Measurements from ENCODE around the gene VAC14. TPM values are rescaled to one million over a fixed set of nuclear protein-coding genes. Genes with fewer than 3 reads are reported as not detected.
A peak's percentile ranks its signal among the peaks of the same experiment; 100 is the strongest.

Gene VAC14
- total RNA-seq, 4 donors from 2014 or later: 18.6 to 32.2 (median 25.9) TPM

- no peaks in the 10 kb centered on the region for H3K27me3 ChIP-seq
- no peak for DNase-seq
- TF ChIP-seq POLR2A (IDR thresholded peaks at IDR 0.05) (no peak), CTCF (IDR thresholded peaks at IDR 0.05) (no peak)
- WGBS, 2 donors: 77 to 94% methylated on average over 1 of the region's 1 CpG
- peaks cover 5 to 39% (median 20%) of the 10 kb centered on the region in 3 donors for H3K4me1 ChIP-seq
- no peak overlapping the region for H3K27ac ChIP-seq
- intact Hi-C loops (cut with DNase I): loop anchor here (5.0 kb wide), 1 partner anchor 95 kb away; no protein-coding TSS in a partner anchor
- no peak overlapping the region for H3K4me3 ChIP-seq
- H3K36me3 ChIP-seq: peaks cover 0 to 64% (median 7%) of the 10 kb centered on the region in 3 donors
- no peaks in the 10 kb centered on the region for H3K9me3 ChIP-seq
Measured at GRCh38 chr16:70772493-70772892, 28.5 kb downstream of the VAC14 start.

- 35 to 37% methylated on average over 13 of the region's 15 CpGs for WGBS, 2 donors
- DNase-seq: no peak
- intact Hi-C loops (cut with DNase I): loop anchor here (5.0 kb wide), 1 partner anchor 94 kb away; no protein-coding TSS in a partner anchor
Measured at GRCh38 chr16:70770626-70771552, 30.1 kb downstream of the VAC14 start.

GRCh38 chr16:70770291-70770625, 30.7 kb downstream of the VAC14 start:
- H3K27ac ChIP-seq: no peak overlapping the region
- no peaks in the 10 kb centered on the region for H3K27me3 ChIP-seq
- H3K4me1 ChIP-seq: peaks cover 5 to 41% (median 20%) of the 10 kb centered on the region in 3 donors
- WGBS, 2 donors: 93% methylated on average over 9 of the region's 9 CpGs
- H3K9me3 ChIP-seq: no peaks in the 10 kb centered on the region
- TF ChIP-seq CTCF (IDR thresholded peaks at IDR 0.05) (no peak), POLR2A (IDR thresholded peaks at IDR 0.05) (no peak)
- H3K4me3 ChIP-seq: no peak overlapping the region
- H3K36me3 ChIP-seq: peaks cover 0 to 67% (median 7%) of the 10 kb centered on the region in 3 donors
- intact Hi-C loops (cut with DNase I): loop anchor here (5.0 kb wide), 1 partner anchor 93 kb away; no protein-coding TSS in a partner anchor
- DNase-seq: no peak

More at GRCh38 chr16:70770626-70771552, 30.1 kb downstream of the VAC14 start:
- H3K27me3 ChIP-seq: no peaks in the 10 kb centered on the region
- peaks cover 0 to 66% (median 7%) of the 10 kb centered on the region in 3 donors for H3K36me3 ChIP-seq
- peak; percentile 66 to 95 (median 94) for TF ChIP-seq CTCF (IDR thresholded peaks at IDR 0.05)
- TF ChIP-seq POLR2A (IDR thresholded peaks at IDR 0.05): no peak
- no peak overlapping the region for H3K27ac ChIP-seq
- H3K4me3 ChIP-seq: no peak overlapping the region
- peaks cover 5 to 41% (median 20%) of the 10 kb centered on the region in 3 donors for H3K4me1 ChIP-seq
- H3K9me3 ChIP-seq: no peaks in the 10 kb centered on the region

GRCh38 chr16:70769761-70770160, 31.2 kb downstream of the VAC14 start:
- DNase-seq: no peak

More at GRCh38 chr16:70769761-70770160, 31.2 kb downstream of the VAC14 start:
- H3K9me3 ChIP-seq: no peaks in the 10 kb centered on the region
- H3K4me1 ChIP-seq: peaks cover 5 to 41% (median 20%) of the 10 kb centered on the region in 3 donors
- H3K4me3 ChIP-seq: no peak overlapping the region
- no peak for TF ChIP-seq POLR2A (IDR thresholded peaks at IDR 0.05)
- TF ChIP-seq CTCF (IDR thresholded peaks at IDR 0.05): peak in 1 of 6 experiments; percentile 17
- H3K36me3 ChIP-seq: peaks cover 0 to 67% (median 7%) of the 10 kb centered on the region in 3 donors
- 66 to 86% methylated on average over 1 to 5 of the region's 8 CpGs for WGBS, 2 donors
- intact Hi-C loops (cut with DNase I): loop anchor here (5.0 kb wide), 1 partner anchor 92 kb away; no protein-coding TSS in a partner anchor
- H3K27me3 ChIP-seq: no peaks in the 10 kb centered on the region
- H3K27ac ChIP-seq: peak overlapping the region in 1 of 4 donors; percentile 77

Data from esophagus squamous epithelium (tissue), 5 donors.